MM.1S (cell line): ENCODE data around the gene IL1RAPL2.

Source experiments
- EZH2 ChIP-seq: fragments of 300-600 bp; sonication (generic); optimal IDR thresholded peaks from 2 replicates; pipeline ENCODE3; 2017; ENCODE audit warnings: low read depth, mild to moderate bottlenecking, antibody characterized with exemption, low read length, mixed read lengths
- EZH2phosphoT487 ChIP-seq: fragments of 300-600 bp; sonication (generic); IDR thresholded peaks from 2 replicates; pipeline ENCODE4 v1.6.1; 2018; ENCODE audit warnings: antibody characterized with exemption, low read length
- TF ChIP-seq, protein P1 (sequence below): fragments of 300-600 bp; sonication (generic); IDR thresholded peaks from 2 replicates; pipeline ENCODE4 v1.5.1; 2016; ENCODE audit warnings: antibody characterized with exemption, low read length, mixed read lengths

DNA sequence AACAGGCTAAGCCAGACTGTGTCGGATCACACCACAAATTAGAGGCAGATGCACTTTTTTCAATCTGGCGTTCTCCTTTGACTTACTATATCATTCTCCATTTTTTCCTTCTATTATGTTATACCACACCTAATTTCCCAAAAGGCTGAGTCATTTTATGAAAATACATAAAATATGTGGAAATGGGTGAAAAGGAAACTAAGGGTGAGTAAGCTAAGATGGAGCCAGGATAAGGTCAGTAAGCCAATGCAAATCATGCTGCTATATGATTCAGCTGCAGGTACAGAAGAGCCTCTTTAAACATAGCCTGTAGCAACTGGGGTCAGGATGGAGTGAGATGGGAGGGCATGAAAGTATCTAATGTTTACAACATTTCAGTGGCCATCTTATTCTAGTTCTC, 748.5 kb downstream of the IL1RAPL2 start:
- TF ChIP-seq, protein P1, sequence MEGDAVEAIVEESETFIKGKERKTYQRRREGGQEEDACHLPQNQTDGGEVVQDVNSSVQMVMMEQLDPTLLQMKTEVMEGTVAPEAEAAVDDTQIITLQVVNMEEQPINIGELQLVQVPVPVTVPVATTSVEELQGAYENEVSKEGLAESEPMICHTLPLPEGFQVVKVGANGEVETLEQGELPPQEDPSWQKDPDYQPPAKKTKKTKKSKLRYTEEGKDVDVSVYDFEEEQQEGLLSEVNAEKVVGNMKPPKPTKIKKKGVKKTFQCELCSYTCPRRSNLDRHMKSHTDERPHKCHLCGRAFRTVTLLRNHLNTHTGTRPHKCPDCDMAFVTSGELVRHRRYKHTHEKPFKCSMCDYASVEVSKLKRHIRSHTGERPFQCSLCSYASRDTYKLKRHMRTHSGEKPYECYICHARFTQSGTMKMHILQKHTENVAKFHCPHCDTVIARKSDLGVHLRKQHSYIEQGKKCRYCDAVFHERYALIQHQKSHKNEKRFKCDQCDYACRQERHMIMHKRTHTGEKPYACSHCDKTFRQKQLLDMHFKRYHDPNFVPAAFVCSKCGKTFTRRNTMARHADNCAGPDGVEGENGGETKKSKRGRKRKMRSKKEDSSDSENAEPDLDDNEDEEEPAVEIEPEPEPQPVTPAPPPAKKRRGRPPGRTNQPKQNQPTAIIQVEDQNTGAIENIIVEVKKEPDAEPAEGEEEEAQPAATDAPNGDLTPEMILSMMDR = no peak
- TF ChIP-seq EZH2 (no peak), EZH2phosphoT487 (no peak)
